ENCODE data around the gene TOR1B.

Gene TOR1B

GRCh38 chr9:129845373-129845772, 42.4 kb downstream of the TOR1B start:
- no peak for DNase-seq (ENCODE audit: low read depth)

- no peak for DNase-seq (ENCODE audit: low read depth)
Observed at GRCh38 chr9:129848712-129849441, 45.9 kb downstream of the TOR1B start.

- DNase-seq (ENCODE audit: low read depth) = no peak
Observed at GRCh38 chr9:129849901-129850300, 46.9 kb downstream of the TOR1B start.

GRCh38 chr9:129850821-129851550, 48.0 kb downstream of the TOR1B start:
- DNase-seq (ENCODE audit: low read depth) = no peak

- no peak for DNase-seq (ENCODE audit: low read depth)
Observed at GRCh38 chr9:129851821-129852220, 48.8 kb downstream of the TOR1B start.

GRCh38 chr9:129852579-129852978, 49.6 kb downstream of the TOR1B start:
- no peak for DNase-seq (ENCODE audit: low read depth)

GRCh38 chr9:129853614-129854013, 50.6 kb downstream of the TOR1B start:
- DNase-seq (ENCODE audit: low read depth) = no peak

DNA sequence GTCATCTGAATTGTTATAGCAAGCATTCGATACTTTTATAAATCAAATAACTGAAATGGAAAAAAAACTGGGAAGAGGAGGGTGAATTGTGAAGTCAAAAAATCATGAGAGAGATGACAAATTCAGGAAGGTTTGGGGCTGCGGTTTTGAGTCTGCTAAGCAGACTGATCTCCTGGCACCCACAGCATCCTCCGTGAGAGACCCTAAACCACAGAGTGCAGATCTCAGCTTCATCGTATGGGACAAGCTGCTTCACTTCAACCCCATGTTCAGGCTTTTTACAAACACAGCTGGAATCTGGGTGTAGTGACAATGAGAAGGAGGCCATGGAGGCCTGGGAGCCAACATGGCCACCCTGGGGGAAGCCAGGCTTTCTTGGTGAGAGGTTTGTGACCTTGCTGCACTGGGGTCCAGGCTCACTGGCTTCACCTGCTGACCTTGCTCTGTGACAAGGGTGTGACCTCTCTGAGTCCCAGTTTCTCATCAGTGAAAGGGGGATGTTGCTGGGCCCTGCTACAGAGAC, 51.7 kb downstream of the TOR1B start:
- no peak for DNase-seq (ENCODE audit: low read depth)

DNA sequence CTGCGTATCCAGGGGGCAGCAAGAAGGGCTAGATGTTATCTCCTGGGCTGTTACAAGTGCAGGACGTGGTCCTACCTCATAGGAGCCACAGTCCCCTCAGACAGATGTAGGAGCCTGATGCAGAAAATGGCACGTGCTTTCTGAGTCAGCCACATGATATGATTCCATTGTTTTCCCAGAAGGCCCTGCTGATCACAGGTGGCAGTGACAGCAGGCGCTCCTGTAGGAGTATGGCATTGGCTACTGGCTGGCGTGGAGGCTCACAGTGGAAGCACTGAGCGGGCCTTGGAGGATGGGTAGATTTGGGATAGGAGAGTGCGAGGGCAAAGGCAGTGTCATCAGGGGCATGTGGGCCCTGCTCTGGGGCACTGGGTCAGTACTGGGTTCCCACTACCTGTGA, 54.2 kb downstream of the TOR1B start:
- no peak for DNase-seq (ENCODE audit: low read depth)

DNA sequence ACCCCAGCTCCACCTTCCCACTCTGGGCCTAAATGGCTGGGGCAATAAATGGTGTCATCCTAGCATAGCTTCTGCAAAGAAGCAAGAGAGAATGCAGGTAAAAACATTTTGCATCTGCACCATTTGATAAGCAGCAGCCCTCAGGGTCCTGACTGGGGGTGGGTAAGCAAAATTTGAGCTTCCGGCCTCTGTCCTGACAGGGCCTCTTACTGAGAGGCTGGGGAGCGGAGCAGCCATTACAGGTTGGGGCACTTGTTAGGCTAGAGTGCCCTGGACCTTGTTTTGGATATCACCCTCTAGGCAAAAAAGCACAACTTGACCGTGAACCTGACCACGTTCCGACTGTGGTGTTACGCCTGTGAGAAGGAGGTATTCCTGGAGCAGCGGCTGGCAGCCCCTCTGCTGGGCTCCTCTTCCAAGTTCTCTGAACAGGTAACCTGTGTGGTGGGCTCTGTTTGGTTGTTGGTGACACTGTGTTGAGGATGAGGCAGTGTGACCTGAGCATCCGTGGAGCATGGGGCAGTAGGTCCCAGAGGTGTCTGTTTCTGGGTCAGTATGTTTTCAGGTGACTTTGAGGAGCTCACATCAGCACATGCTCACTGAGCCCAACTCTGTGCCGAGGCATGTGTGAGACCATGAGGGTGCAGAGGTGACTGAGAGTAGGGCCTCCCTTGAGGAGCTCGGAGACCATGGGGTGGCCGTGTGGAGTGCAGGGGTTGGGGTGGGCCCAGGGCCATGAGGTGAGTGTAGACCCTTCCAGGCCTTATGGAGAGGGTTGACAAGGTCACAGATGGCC, 55.4 kb downstream of the TOR1B start:
- no peak for DNase-seq (ENCODE audit: low read depth)
